Dermis blood vessel endothelial cell (primary cell): ENCODE data around the gene TRIAP1. TPM values are rescaled to one million over a fixed set of nuclear protein-coding genes. Genes with fewer than 3 reads are reported as not detected.

Experiments
- DNase-seq: peaks from one replicate; pipeline ENCODE4 v3.0.0; 2010
- total RNA-seq: library from RNA; depleted of rRNA; stranded (reverse); fragments of >200 nt; gene quantifications from 2 replicates; pipeline ENCODE4 v1.2.3, GENCODE V29; 2014

Gene TRIAP1
- total RNA-seq, 1 donor from 2014 or later: 40.0 TPM

- no peak for DNase-seq
These were observed 17.5 kb downstream of the TRIAP1 start for GRCh38 chr12:120428597-120429229.

- DNase-seq: no peak
These were observed 20.4 kb downstream of the TRIAP1 start for GRCh38 chr12:120425797-120426196.

GRCh38 chr12:120422892-120423456 lies 23.2 kb downstream of the TRIAP1 start:
- DNase-seq: no peak

GRCh38 chr12:120421701-120422100 lies 24.5 kb downstream of the TRIAP1 start:
- no peak for DNase-seq

GRCh38 chr12:120417917-120418580 lies 28.1 kb downstream of the TRIAP1 start:
- DNase-seq: no peak

GRCh38 chr12:120416490-120417216 lies 29.5 kb downstream of the TRIAP1 start:
- DNase-seq: no peak

GRCh38 chr12:120413901-120414695 lies 32.1 kb downstream of the TRIAP1 start:
- no peak for DNase-seq

- DNase-seq: no peak
These were observed 33.8 kb downstream of the TRIAP1 start for GRCh38 chr12:120412421-120412820.

- no peak for DNase-seq
These were observed 37.4 kb downstream of the TRIAP1 start for GRCh38 chr12:120408771-120409170.

- DNase-seq: no peak
These were observed 39.6 kb downstream of the TRIAP1 start for GRCh38 chr12:120406553-120406952.

- DNase-seq: peak; percentile 3
These were observed 40.1 kb downstream of the TRIAP1 start for GRCh38 chr12:120406069-120406468.

- no peak for DNase-seq
These were observed 41.9 kb downstream of the TRIAP1 start for GRCh38 chr12:120404271-120404670.

GRCh38 chr12:120403869-120404268 lies 42.3 kb downstream of the TRIAP1 start:
- DNase-seq: no peak

GRCh38 chr12:120402217-120402616 lies 44.0 kb downstream of the TRIAP1 start:
- no peak for DNase-seq

GRCh38 chr12:120399531-120399930 lies 46.7 kb downstream of the TRIAP1 start:
- no peak for DNase-seq

- no peak for DNase-seq
These were observed 48.2 kb downstream of the TRIAP1 start for GRCh38 chr12:120397824-120398540.

GRCh38 chr12:120394483-120395367 lies 51.5 kb downstream of the TRIAP1 start:
- no peak for DNase-seq
